Measurements from ENCODE around the gene ZNF586.

DNA sequence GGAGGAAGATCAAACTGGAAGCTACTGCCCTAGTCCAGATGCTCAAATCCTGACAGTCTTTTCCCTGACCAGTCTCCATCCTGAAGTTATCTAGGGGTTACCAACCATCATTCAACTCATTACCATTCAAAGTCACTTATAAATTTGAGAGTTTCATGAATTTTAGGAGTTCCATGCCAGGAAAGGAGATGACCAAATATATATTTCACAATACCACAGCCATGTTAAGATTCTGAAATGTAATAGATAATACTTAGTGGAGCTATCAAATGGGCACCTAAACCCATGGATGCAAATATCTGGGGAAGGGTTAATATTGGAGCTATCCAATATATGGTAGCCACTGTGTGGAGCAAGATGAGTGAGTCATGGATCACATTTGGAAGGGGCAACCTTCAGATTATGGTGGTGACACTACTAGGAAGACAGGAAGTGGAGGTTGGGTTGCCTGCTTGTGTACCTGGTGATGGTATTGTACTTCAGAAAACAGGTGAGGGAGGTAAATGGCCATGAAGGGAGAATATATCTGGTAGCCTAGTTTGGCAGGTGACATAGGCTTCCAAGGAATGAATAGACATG, 18.7 kb downstream of the ZNF586 start:
- TF ChIP-seq, protein P1, sequence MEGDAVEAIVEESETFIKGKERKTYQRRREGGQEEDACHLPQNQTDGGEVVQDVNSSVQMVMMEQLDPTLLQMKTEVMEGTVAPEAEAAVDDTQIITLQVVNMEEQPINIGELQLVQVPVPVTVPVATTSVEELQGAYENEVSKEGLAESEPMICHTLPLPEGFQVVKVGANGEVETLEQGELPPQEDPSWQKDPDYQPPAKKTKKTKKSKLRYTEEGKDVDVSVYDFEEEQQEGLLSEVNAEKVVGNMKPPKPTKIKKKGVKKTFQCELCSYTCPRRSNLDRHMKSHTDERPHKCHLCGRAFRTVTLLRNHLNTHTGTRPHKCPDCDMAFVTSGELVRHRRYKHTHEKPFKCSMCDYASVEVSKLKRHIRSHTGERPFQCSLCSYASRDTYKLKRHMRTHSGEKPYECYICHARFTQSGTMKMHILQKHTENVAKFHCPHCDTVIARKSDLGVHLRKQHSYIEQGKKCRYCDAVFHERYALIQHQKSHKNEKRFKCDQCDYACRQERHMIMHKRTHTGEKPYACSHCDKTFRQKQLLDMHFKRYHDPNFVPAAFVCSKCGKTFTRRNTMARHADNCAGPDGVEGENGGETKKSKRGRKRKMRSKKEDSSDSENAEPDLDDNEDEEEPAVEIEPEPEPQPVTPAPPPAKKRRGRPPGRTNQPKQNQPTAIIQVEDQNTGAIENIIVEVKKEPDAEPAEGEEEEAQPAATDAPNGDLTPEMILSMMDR (IDR thresholded peaks at IDR 0.05; ENCODE audit: low read depth, low read length) = no peak
- TF ChIP-seq MYC (IDR thresholded peaks at IDR 0.05; ENCODE audit: low read depth, low read length) (no peak), POLR2A (IDR thresholded peaks at IDR 0.05; ENCODE audit: extremely low read depth, insufficient read length) (no peak)

All from NB4 (cell line).